AG20443 (cell line): ENCODE measurements around the gene HEY2.

ENCODE experiments used
- DNase-seq: peaks from one replicate; pipeline ENCODE4 v3.0.0; 2012; ENCODE audit warnings: low spot score, mixed read lengths

Gene HEY2

DNA sequence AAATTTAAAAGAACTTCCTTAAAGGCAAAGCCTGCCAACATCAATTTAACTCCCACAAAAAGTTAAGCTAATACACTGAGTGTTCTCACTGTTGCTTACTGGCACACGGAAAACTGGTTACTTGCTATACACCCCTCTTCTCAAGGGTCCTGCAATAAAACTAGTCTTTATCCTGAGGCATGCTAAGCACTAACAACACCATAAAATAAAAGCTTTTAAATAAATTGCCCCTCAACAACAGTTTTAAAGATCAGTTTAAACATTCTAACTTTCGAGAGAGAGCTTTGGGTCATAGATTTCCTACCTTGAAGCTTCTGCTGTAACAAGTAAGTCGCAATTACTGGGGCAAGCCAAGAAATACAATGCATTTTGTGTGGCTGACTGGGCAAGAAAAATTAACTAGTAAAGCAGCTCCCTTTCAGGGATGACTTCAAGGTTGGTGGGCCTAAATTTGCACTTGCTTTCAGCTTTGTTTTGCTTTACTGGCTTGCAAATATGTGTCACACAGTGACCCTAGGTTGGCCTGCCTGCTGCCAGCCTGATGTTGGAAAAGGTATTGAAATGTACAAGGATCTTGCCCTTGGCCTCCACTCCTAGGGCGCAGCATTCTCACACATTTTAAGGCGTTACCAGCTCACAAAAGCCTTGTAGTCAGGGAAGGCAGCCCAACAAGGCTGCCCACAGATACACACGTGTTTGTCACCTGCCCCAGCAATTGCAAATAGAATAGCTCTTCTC lies 4.0 kb upstream of the HEY2 start:
- no peak for DNase-seq

GRCh38 chr6:125746019-125746414 lies 3.4 kb upstream of the HEY2 start:
- DNase-seq = no peak

DNA sequence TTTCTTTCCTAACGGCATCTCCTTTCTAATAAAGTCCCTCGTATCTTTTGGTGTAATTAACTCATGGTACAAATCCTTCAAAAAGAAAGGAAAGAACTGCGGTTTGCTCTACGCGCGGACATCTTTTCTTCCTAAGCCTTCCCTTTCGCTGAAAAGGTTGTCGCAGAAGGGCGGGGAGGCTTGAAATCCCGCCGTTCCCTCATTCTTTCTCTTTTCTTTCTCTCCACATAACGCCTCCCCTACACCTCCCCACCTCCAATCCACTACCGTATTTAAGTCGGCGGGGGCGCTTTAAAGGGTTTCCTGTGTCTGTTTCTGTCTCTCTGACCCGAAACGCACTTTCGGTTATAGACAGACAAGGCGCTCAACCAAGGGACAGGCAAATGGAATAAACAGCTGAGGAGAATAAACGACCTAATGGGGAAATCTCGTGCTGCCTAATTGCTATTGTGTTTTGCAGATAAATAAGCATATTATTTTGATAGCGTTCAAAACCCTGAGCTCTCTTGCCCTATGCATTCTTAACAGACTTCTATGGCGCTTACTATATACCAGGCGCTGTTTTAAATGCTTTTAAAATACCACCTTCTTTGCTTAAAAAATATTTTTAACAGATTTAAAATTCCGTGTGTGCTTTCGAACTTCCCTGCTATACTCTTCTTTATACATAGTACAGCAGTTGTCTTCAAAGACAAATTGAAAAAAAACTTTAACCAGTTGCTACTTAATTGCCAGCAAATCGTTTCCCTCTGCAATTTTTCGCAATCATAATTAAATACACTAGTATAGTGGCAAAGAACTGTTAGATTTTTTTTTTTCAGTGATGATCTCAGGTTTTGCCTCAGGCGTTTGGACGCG lies 2.5 kb upstream of the HEY2 start:
- DNase-seq = no peak

GRCh38 chr6:125747589-125748405 lies 1.6 kb upstream of the HEY2 start:
- DNase-seq = peak; percentile 39

- peak; percentile 17 for DNase-seq
Observed at GRCh38 chr6:125748406-125749172, 843 bp upstream of the HEY2 start.

GRCh38 chr6:125749865-125750691 lies 646 bp downstream of the HEY2 start:
- no peak for DNase-seq

GRCh38 chr6:125750692-125751333 lies 1.4 kb downstream of the HEY2 start:
- no peak for DNase-seq

GRCh38 chr6:125751334-125751916 lies 2.0 kb downstream of the HEY2 start:
- DNase-seq = no peak

DNA sequence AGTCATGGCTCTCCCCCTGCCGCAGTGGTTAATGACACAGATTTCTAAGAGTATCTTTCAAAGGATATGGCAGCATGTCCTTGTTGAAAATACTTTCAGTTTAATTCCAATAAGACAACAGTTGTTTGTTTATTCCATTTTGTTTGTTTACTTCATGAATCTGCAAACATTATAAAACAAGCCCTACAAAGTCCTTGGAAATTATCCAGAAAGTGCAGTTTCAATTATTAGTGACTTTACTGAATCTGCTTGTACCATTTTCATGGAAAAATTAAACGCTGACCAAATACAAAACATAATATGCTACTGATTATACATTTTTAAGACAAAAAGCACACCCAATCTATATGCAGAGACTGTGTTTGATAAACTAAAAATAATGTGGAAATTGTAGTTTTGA lies 3.3 kb downstream of the HEY2 start:
- DNase-seq = no peak

DNA sequence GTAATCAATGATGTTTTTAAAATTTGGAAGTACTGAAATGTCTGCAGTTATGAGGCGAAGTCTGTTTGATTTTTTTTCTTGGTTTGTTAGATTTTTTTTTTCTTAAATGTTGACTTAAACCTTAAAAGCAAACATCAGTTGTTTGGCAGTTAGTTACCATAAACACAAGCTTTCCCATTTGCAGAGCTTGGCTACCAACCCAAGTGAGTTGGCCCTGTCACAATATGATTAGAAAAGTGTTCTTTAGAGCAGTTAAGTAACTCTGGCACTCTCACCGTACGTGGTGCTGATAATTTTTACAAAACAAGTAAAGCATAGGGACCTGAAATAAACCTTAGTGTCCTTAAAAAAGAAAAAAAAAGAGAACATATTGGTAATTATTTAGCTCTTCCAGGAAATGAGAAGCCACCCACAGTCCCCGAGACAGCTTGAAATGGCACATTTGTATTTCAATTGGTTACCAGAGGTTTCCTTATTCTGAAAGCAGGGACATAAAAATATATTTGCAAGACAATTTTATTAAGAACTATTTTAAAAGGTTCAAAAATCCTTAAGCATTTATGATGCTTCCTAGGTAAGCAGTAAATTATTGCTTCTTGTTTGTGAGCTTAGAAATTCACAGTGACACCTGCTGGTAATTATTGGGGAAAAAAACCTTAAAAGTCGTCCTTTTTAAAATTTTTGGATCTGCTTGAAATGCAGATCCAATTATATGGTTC lies 3.9 kb downstream of the HEY2 start:
- DNase-seq = no peak

- no peak for DNase-seq
Observed at GRCh38 chr6:125753937-125754259, 4.5 kb downstream of the HEY2 start.

DNA sequence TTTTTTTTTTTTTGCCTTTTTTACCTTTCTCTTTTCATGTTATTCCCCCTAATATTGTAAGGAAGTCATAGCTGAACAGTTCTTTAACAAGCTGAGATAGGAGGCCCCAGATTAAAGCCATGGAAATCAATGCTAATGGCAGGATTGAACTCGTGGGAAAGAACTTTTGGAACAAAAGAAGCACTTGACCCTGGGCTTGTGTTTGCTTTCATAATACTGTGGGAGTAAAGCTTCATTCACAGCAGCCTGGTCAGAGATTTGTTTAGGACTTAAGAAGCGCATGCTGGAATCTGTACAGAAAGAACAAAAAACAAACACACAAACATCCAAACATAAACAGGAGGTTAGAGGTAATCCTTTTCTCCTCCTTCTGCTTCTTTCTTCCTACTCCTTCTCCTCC lies 5.1 kb downstream of the HEY2 start:
- no peak for DNase-seq

DNA sequence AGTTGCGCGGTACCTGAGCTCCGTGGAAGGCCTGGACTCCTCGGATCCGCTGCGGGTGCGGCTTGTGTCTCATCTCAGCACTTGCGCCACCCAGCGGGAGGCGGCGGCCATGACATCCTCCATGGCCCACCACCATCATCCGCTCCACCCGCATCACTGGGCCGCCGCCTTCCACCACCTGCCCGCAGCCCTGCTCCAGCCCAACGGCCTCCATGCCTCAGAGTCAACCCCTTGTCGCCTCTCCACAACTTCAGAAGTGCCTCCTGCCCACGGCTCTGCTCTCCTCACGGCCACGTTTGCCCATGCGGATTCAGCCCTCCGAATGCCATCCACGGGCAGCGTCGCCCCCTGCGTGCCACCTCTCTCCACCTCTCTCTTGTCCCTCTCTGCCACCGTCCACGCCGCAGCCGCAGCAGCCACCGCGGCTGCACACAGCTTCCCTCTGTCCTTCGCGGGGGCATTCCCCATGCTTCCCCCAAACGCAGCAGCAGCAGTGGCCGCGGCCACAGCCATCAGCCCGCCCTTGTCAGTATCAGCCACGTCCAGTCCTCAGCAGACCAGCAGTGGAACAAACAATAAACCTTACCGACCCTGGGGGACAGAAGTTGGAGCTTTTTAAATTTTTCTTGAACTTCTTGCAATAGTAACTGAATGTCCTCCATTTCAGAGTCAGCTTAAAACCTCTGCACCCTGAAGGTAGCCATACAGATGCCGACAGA lies 9.9 kb downstream of the HEY2 start:
- DNase-seq = no peak

- DNase-seq = no peak
Observed at GRCh38 chr6:125759959-125760457, 10.6 kb downstream of the HEY2 start.

DNA sequence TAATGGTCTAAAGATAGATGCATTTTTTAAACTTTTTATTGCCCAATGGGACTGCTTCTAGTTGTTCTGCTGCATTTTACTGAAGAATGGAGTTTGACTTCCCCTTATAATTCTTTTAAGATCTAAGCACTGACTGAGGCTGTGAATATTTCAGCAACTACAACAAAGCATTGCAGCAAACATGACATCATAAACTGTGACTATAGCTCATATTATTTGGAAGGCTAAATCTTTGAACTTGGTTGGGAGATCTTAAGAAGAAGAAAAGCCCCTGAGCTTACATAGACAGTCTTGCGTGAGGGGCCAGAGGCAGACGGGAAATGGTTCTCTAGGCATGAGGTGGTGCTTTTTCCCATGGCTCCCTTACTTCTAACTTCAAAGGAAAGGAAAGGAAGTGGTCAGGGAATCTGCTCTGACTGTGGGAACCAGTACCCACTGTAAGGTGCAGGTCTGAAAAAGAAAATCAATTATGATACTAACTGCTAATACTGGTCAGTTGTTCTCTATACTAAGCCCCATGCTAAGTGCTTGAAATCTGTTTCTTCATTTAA lies 14.8 kb downstream of the HEY2 start:
- no peak for DNase-seq

DNA sequence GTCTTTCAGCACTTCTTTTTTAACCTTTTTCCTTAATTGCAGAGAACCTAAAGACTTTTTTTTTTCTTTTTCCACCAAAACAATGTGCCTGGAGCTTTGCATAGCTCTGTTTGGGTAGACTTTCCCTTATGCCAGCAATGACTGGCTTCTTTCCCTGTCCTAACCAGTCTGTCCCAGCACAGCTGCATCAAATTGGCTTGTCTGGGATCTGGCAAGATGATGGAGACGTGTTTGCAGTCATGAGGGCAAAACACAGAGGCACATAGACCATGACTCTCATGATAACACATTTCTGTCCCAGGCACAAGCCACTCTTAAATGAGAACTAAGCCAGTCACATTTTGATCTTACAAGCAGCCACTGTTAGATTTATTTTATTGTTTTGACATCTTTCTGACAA lies 16.5 kb downstream of the HEY2 start:
- DNase-seq = no peak

GRCh38 chr6:125766641-125767040 lies 17.2 kb downstream of the HEY2 start:
- no peak for DNase-seq

- DNase-seq = no peak
Observed at GRCh38 chr6:125769147-125769783, 19.8 kb downstream of the HEY2 start.
